Measurements from ENCODE around the gene BTBD2. TPM values are rescaled to one million over a fixed set of nuclear protein-coding genes. Genes with fewer than 3 reads are reported as not detected.

BTBD2 gene
- total and polyA plus RNA-seq, 2 of the 8 experiments (the other 6 are each of a cell fraction or from before 2014, with no cell fraction given), result 91.7 to 92.3 TPM

- ChIA-PET POLR2A (ENCODE audit: partially characterized antibody) (interaction anchor here (0.6 kb wide), 2 partner anchors 46 to 158 kb away, joined by 3 read pairs; no protein-coding TSS in a partner anchor), CTCF (ENCODE audit: partially characterized antibody) (interaction anchor here (0.7 to 2.1 kb wide), 8 partner anchors 8 to 89 kb away, joined by 3 to 8 read pairs (median 3); no protein-coding TSS in a partner anchor)
- Histone ChIP-seq H3K56ac (replicated peaks; ENCODE audit: insufficient read length, low read depth, low read length) (no peak overlapping the region), H3K9me3 (ENCODE audit: insufficient read depth in 2 of 2, low read depth in 1 of 2, low read length in 1 of 2) (no peaks in the 10 kb centered on the region; a peak in 1 of 4 replicates), H2BK15ac (ENCODE audit: low read length) (no peak overlapping the region), H2AK5ac (ENCODE audit: low read depth, low read length) (no peak overlapping the region), H2AFZ (ENCODE audit: low read length) (no peak overlapping the region), H2BK5ac (ENCODE audit: low read depth, low read length) (peak overlapping the region; percentile 1; the same call in 1 of the 2 replicates), H4K91ac (replicated peaks; ENCODE audit: insufficient read length, low read length) (no peak overlapping the region), H3K79me1 (ENCODE audit: low read depth, low read length) (peaks cover 32% of the 10 kb centered on the region), H3K4ac (replicated peaks; ENCODE audit: insufficient read length, low read depth, low read length) (no peak overlapping the region), H3K14ac (ENCODE audit: insufficient read length) (no peak overlapping the region), H3K23ac (ENCODE audit: insufficient read length) (no peak overlapping the region), H3K36me3 (ENCODE audit: control insufficient read depth in 2 of 4, insufficient read depth in 4 of 4, low read length in 3 of 4) (no peaks in the 10 kb centered on the region; a peak in 1 of 8 replicates), H4K8ac (ENCODE audit: extremely low read depth, insufficient read depth, low read length) (peak overlapping the region; percentile 89; the same call in 1 of the 2 replicates), H3K4me2 (ENCODE audit: insufficient read depth in 1 of 2, low read depth in 2 of 2, low read length in 2 of 2) (no peak overlapping the region), H3K4me3 (ENCODE audit: extremely low read depth in 1 of 4, insufficient read depth in 2 of 4, low read depth in 3 of 4, low read length in 4 of 4) (no peak overlapping the region), H3K27me3 (replicated peaks in 1 of 4; ENCODE audit: control insufficient read depth in 3 of 4, extremely low read depth in 1 of 4, insufficient read depth in 3 of 4, low read length in 3 of 4) (no peaks in the 10 kb centered on the region), H3K18ac (ENCODE audit: extremely low read depth, low read length) (no peak overlapping the region), H4K20me1 (replicated peaks in 1 of 2; ENCODE audit: control insufficient read depth in 1 of 2, insufficient read depth in 2 of 2, low read length in 2 of 2) (peaks cover 52 to 64% of the 10 kb centered on the region in 2 experiments), H2BK12ac (ENCODE audit: low read depth, low read length) (no peak overlapping the region), H3K23me2 (ENCODE audit: low read depth, low read length) (no peaks in the 10 kb centered on the region), H2BK120ac (replicated peaks; ENCODE audit: low read depth, low read length) (no peak overlapping the region), H4K5ac (ENCODE audit: insufficient read length, low read depth, low read length) (no peak overlapping the region), H3K79me2 (ENCODE audit: control insufficient read depth in 1 of 2, insufficient read depth in 2 of 2, low read length in 2 of 2) (peaks cover 40 to 95% of the 10 kb centered on the region in 2 experiments), H3K9ac (replicated peaks in 1 of 4; ENCODE audit: extremely low read depth in 1 of 4, low read depth in 3 of 4, low read length in 3 of 4) (no peak overlapping the region), H3K27ac (ENCODE audit: low read depth, low read length) (no peak overlapping the region), H3K4me1 (replicated peaks in 1 of 4; ENCODE audit: control insufficient read depth in 3 of 4, insufficient read depth in 4 of 4, low read length in 3 of 4) (peaks cover 0 to 14% (median 9%) of the 10 kb centered on the region in 4 experiments; a peak in 5 of 7 replicates), H2BK20ac (ENCODE audit: low read length) (no peak overlapping the region)
- DNase-seq (ENCODE audit: low read depth in 1 of 2, low spot score in 2 of 2), result no peak
- FAIRE-seq, result no peak
- WGBS, 2 experiments (ENCODE audit: extremely low coverage in 1 of 2, insufficient coverage in 1 of 2, insufficient read length in 1 of 2, insufficient replicate concordance in 2 of 2, low coverage in 1 of 2, low lambda C conversion rate in 2 of 2, missing lambda C conversion rate in 1 of 2), result 90% methylated on average over 27 of the region's 32 CpGs; no CpG with 5 or more reads in 1 of the 2 experiments
- no peak for TF ChIP-seq NANOG (IDR thresholded peaks at IDR 0.05; ENCODE audit: insufficient read depth, low read depth, low read length, poor library complexity, severe bottlenecking)
- no peak for TF ChIP-seq BRCA1 (IDR thresholded peaks at IDR 0.05; ENCODE audit: low read depth, low read length)
- TF ChIP-seq BACH1 (IDR thresholded peaks at IDR 0.05; ENCODE audit: low read length), result no peak
- TF ChIP-seq RBBP5 (IDR thresholded peaks at IDR 0.05; ENCODE audit: borderline replicate concordance, low read depth, low read length), result no peak
- TF ChIP-seq SP4 (IDR thresholded peaks at IDR 0.05; ENCODE audit: low read length), result no peak
- TF ChIP-seq KDM4A (IDR thresholded peaks at IDR 0.05; ENCODE audit: low read depth, low read length, severe bottlenecking), result no peak
- no peak for TF ChIP-seq RFX5 (IDR thresholded peaks at IDR 0.05; ENCODE audit: borderline replicate concordance, low read depth, low read length)
- no peak for TF ChIP-seq ZNF274 (IDR thresholded peaks at IDR 0.05; ENCODE audit: borderline replicate concordance, extremely low read depth, low read length)
- no peak for TF ChIP-seq CTCF (IDR thresholded peaks at IDR 0.05; ENCODE audit: control extremely low read depth in 1 of 3, insufficient read depth in 1 of 3, low read depth in 1 of 3, low read length in 3 of 3)
- TF ChIP-seq SIX5 (IDR thresholded peaks at IDR 0.05; ENCODE audit: low read depth, low read length), result no peak
These were observed 61.9 kb downstream of the BTBD2 start for GRCh38 chr19:1953441-1954094.
